ENCODE results near the gene PEX11A.
A peak's percentile ranks its signal among the peaks of the same experiment; 100 is the strongest.
"Not testable (repeated sequence)": the region's sequence is repeated elsewhere in the genome, so short reads cannot be mapped to it uniquely, and the experiment has no call there.

The PEX11A gene

GRCh38 chr15:89690276-89691218 is at the start of gene PEX11A, which contains the start of gene WDR93:
TSS of gene PEX11A (minus strand) at chr15:89690754. CDS start at chr15:89690632, 122 bp downstream.
TSS of gene WDR93 (plus strand) at chr15:89690811. CDS start at chr15:89701747, 10,936 bp downstream.
- peak; percentile 52 for DNase-seq

GRCh38 chr15:89740137-89740536 is 49.6 kb upstream of the PEX11A start:
- DNase-seq = peak; percentile 63

GRCh38 chr15:89735773-89736172 is 45.2 kb upstream of the PEX11A start:
- DNase-seq = no peak

- DNase-seq = no peak
Measured at GRCh38 chr15:89732451-89733172, 42.1 kb upstream of the PEX11A start.

GRCh38 chr15:89731275-89731674 is 40.7 kb upstream of the PEX11A start:
- DNase-seq = no peak

GRCh38 chr15:89728254-89728653 is 37.7 kb upstream of the PEX11A start:
- no peak for DNase-seq

GRCh38 chr15:89725064-89725463 is 34.5 kb upstream of the PEX11A start:
- no peak for DNase-seq

GRCh38 chr15:89724621-89725020 is 34.1 kb upstream of the PEX11A start:
- DNase-seq = no peak

GRCh38 chr15:89723031-89723430 is 32.5 kb upstream of the PEX11A start:
- no peak for DNase-seq

- no peak for DNase-seq
Measured at GRCh38 chr15:89714775-89715174, 24.2 kb upstream of the PEX11A start.

GRCh38 chr15:89707577-89707976 is 17.0 kb upstream of the PEX11A start:
- no peak for DNase-seq

GRCh38 chr15:89704411-89704810 is 13.9 kb upstream of the PEX11A start:
- DNase-seq = no peak

GRCh38 chr15:89695198-89695597 is 4.6 kb upstream of the PEX11A start:
- no peak for DNase-seq

- DNase-seq = no peak
Measured at GRCh38 chr15:89693696-89694095, 3.1 kb upstream of the PEX11A start.

- no peak for DNase-seq
Measured at GRCh38 chr15:89693091-89693490, 2.5 kb upstream of the PEX11A start.

GRCh38 chr15:89689930-89690275 is 651 bp downstream of the PEX11A start:
- DNase-seq = not testable (repeated sequence)

GRCh38 chr15:89686522-89686921 is 4.0 kb downstream of the PEX11A start:
- DNase-seq = no peak

- DNase-seq = no peak
Measured at GRCh38 chr15:89685995-89686394, 4.6 kb downstream of the PEX11A start.

GRCh38 chr15:89681146-89681545 is 9.4 kb downstream of the PEX11A start:
- no peak for DNase-seq

- no peak for DNase-seq
Measured at GRCh38 chr15:89680282-89680873, 10.2 kb downstream of the PEX11A start.

- no peak for DNase-seq
Measured at GRCh38 chr15:89679212-89679611, 11.3 kb downstream of the PEX11A start, which contains the start of gene PLIN1. TSS of gene PLIN1 (minus strand) at chr15:89679367. CDS start at chr15:89677489, 1,878 bp downstream.

GRCh38 chr15:89677381-89677780 is 13.2 kb downstream of the PEX11A start:
- DNase-seq = no peak

- no peak for DNase-seq
Measured at GRCh38 chr15:89675606-89676005, 14.9 kb downstream of the PEX11A start.
